HG02884 (cell line): ENCODE results near the gene COL9A1.
"Not testable (repeated sequence)": the region's sequence is repeated elsewhere in the genome, so short reads cannot be mapped to it uniquely, and the experiment has no call there.

ENCODE experiments used
- ATAC-seq: cut with Tn5 transposase; IDR thresholded peaks from one replicate; pipeline ENCODE4 v1.9.1; 2021; ENCODE audit warnings: mild to moderate bottlenecking, moderate library complexity; ENCODE audit not compliant: unreplicated experiment

The COL9A1 gene

DNA sequence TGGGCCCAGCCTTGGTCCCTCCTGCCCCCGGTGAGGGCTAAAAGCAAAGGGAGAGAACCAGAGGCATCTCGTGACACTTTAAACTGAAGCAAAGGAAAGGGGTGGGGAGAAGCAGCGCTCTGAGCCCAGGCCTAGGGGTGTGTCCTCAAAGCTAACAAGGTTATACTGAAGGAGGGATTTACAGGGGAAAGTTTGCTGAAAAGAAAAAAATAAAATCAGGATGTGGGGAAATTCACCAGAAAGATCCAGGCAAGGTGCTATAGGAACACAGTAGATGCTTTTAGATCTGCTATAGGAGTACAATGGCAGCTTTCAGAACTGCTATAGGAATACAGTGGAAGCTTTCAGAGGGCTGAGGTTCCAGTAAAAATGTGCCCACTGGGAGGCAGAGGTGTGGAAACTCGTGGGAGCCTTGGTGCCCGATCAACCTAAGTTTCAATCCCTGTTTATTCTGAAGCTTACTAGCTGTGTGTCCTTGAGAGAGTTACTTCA, at the start of gene COL9A1:
TSS of gene COL9A1 (minus strand) at position 51 of the 492 bp plus-strand sequence. CDS start 160 bp downstream, outside the sequence.
- ATAC-seq = no peak

DNA sequence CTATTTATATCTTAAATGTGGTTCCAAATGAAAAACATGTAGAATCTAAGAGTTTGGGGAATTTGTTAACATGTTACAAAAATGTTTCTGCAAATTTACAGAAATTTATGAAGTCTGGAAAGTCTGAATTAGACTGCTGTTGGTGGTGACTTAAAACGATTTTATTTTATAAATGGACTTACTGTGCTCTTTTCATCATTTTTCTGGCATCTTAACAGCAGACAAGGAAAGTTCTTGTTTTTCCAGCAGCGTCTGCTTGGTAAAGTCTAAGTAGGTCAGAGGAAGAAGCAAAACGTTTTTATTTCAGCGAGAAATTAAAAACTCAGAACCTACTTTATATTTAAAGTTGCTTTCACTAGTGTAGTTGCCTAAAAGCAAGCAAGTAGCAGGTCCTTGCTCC, 48.6 kb upstream of the COL9A1 start:
- ATAC-seq = no peak

GRCh38 chr6:70345619-70346018, 42.7 kb upstream of the COL9A1 start:
- ATAC-seq = no peak

DNA sequence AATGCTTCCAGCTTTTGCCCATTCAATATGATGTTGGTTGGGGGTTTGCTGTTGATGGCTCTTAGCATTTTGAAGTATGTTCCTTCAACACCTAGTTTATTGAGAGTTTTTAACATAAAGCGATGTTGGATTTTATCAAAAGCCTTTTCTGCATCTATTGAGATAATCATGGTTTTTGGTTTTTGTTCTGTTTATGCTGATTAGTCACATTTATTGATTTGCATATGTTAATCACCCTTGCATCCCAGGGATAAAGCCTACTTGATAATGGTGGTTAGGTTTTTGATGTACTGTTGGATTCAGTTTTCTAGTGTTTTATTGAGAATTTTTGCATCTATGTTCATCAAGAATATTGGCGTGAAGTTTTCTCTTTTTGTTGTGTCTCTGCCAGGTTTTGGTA, 40.4 kb upstream of the COL9A1 start:
- ATAC-seq = no peak

GRCh38 chr6:70339810-70340209, 36.9 kb upstream of the COL9A1 start:
- not testable (repeated sequence) for ATAC-seq

GRCh38 chr6:70338775-70339174, 35.9 kb upstream of the COL9A1 start:
- ATAC-seq = no peak

DNA sequence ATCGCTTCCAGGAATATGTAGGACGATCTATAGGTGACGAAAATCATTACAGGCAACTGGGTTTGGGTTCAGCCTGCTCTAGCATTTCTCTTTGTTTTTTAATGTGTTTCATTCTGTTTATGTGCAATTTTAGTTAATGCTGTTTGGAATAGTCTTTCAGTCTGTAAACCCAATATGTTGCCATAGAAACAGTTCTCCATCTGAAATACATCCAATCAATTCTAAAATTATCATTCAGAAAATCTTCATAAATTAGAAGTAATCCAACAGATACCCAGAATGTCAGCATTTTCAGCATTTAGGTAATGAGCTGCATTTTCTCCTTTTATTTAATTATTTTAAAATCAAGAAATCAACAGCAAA, 34.8 kb upstream of the COL9A1 start:
- ATAC-seq = no peak

- ATAC-seq = no peak
Observed at GRCh38 chr6:70336996-70337742, 34.3 kb upstream of the COL9A1 start.

- ATAC-seq = no peak
Observed at GRCh38 chr6:70327036-70327435, 24.2 kb upstream of the COL9A1 start.

- ATAC-seq = no peak
Observed at GRCh38 chr6:70325009-70325408, 22.1 kb upstream of the COL9A1 start.

GRCh38 chr6:70317799-70318198, 14.9 kb upstream of the COL9A1 start:
- ATAC-seq = not testable (repeated sequence)

- ATAC-seq = peak; percentile 51
Observed at GRCh38 chr6:70315079-70315751, 12.3 kb upstream of the COL9A1 start.

DNA sequence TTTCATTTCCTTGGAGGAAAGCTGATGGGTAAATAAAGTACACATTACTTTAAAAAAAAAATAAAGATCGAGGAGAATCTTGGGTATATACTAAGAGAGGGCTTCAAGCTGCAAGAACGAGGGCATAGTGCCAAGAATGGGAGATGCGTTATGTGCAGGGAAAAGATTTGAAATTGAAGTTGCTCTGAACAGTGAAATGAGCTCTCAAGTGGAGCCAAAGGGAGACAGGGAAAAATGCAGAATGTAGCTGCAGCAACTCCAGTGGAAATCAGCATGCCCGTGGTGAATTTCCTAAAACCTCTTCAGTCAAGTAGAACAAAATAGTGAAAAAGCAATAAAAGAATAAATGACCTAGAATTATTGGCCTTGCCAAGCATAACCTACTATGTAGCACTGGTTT, 11.4 kb upstream of the COL9A1 start:
- no peak for ATAC-seq

DNA sequence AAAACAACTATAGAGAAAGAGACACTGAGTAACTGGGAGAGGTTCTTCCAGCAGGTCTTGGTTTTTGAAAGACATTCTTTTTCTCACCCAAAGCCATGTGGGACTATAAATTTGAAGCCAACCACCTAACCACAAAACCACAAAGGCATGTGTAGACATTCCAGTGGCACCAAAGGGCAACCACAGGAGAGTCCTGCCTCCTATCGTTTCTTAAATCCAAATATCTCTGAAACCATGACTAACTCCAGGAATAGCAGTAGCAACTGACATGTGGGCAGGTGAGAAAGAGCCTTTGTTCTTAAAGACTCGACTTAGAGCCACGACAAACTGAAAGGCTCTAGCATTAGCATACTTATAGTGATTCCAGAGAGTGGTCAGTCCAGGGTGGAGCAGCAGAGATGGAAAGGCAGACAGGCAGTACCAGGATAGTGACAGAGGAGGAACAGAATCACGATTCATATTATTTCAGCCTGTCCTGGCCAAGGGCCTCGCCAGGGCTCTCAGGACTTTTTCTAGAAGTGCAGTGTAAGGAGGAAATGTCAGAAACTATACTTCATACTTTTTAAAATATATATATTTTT, 9.4 kb upstream of the COL9A1 start:
- ATAC-seq = no peak

GRCh38 chr6:70310063-70310694, 7.3 kb upstream of the COL9A1 start:
- no peak for ATAC-seq

DNA sequence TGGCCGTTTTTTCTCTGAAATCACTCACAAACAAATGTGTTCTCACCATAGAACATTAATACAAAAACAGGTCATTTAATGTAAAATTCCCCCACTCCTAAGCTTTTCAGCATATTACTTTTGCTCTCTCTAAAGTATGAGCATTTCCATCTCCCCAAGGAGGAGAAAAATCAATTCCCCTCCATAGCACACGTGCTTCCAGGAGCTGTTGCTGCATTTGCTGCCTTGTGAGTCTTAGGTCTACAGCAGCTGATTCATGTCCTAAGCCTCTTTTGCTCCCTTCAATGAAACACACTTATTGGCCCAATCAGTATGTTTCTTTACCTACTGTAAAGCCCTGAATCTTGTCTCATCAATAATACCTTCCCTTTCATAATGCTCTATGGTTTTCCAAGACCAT, 6.4 kb upstream of the COL9A1 start:
- no peak for ATAC-seq

DNA sequence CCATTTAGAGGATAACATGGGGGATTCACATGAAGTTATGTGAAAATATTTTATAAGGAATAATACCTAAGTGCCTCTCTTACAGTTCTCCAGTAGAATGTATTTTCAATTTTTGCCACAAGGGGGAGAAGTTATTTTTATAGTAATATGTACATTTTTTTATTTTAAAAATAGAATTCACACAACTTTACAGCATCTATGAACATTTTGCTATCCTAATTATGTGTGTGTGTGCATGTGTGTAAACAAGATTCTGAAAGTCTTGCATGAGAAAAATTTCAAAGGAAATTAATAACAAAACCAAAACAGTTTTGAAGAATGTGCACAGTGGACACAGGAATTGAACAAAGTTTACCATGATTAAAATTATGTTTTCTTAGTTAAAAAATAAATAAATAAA, 5.3 kb upstream of the COL9A1 start:
- ATAC-seq = not testable (repeated sequence)

GRCh38 chr6:70307008-70307407, 4.1 kb upstream of the COL9A1 start:
- no peak for ATAC-seq

- ATAC-seq = no peak
Observed at GRCh38 chr6:70304616-70305015, 1.7 kb upstream of the COL9A1 start.

DNA sequence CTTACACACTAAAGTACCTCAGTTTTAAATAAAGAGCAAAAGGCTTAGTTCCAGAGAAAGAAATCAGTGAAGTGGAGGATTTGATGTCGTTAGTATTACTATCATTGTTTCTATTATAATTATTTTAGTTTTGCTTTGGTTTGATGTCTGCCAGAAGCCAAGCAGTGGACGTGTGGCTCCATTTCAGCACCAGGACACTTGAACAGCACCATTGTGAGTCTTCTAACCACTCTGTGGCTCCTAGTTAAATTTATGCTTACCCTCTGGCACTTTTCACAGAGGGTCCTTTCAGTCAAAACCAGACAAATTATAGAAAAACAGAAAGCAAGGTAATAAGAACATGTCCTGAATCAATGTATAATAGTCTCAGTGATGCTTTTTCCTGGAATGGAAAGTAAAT, 3.4 kb downstream of the COL9A1 start:
- ATAC-seq = no peak

- no peak for ATAC-seq
Observed at GRCh38 chr6:70298068-70298467, 4.8 kb downstream of the COL9A1 start.

GRCh38 chr6:70292193-70292592, 10.7 kb downstream of the COL9A1 start:
- ATAC-seq = no peak
